IMR-90 (cell line): Measurements from ENCODE around the gene SH3RF2. TPM values are rescaled to one million over a fixed set of nuclear protein-coding genes. Genes with fewer than 3 reads are reported as not detected.

ENCODE experiments used
- ATAC-seq: fragments of 200-7000 bp; cut with Tn5 transposase; 2 replicates; pipeline ENCODE4 v1.9.1; 2020; ENCODE audit warnings: low read depth, mild to moderate bottlenecking, moderate library complexity
- BruUV-seq: library from RNA; stranded (reverse); fragments of 400-500 nt; replicated peaks from 2 replicates; lab custom pipeline; 2021; lab: Mats Ljungman, UMichigan
- CTCF ChIA-PET: fragments of 300-600 bp; formaldehyde crosslinking; extraction: SDS; loops from one replicate; lab custom pipeline; 2021; ENCODE audit warnings: antibody characterized with exemption; lab: Yijun Ruan, JAX
- POLR2A ChIA-PET: fragments of 300-600 bp; sonication (Branson Sonifier 250); formaldehyde crosslinking; loops from one replicate; lab custom pipeline; 2022; ENCODE audit warnings: antibody characterized with exemption; ENCODE audit not compliant: unreplicated experiment; lab: Charles Lee
- DNase-seq: peaks from one replicate; pipeline ENCODE4 v3.0.0; 2013
- H2AFZ ChIP-seq: replicated peaks from 2 replicates; pipeline ENCODE3; 2013; ENCODE audit warnings: low read length, mild to moderate bottlenecking; ENCODE audit not compliant: poor library complexity
- H2AK5ac ChIP-seq: 2 replicates; pipeline ENCODE4 v1.6.1; 2013; ENCODE audit warnings: low read depth, low read length, inconsistent platforms
- H2AK9ac ChIP-seq: replicated peaks from 2 replicates; pipeline ENCODE3; 2013; ENCODE audit warnings: mild to moderate bottlenecking, low read depth, low read length, moderate library complexity; ENCODE audit not compliant: poor library complexity
- H2BK120ac ChIP-seq: 2 replicates; pipeline ENCODE4 v1.6.1; 2013; ENCODE audit warnings: low read depth, low read length, inconsistent platforms
- H2BK15ac ChIP-seq: 3 replicates; pipeline ENCODE4 v1.6.1; 2013; ENCODE audit warnings: low read depth, low read length, inconsistent platforms
- H2BK20ac ChIP-seq: 2 replicates; pipeline ENCODE4 v1.6.1; 2013; ENCODE audit warnings: low read depth, mild to moderate bottlenecking, inconsistent platforms, low read length, moderate library complexity
- H2BK5ac ChIP-seq: 2 replicates; pipeline ENCODE4 v1.6.1; 2013; ENCODE audit warnings: mild to moderate bottlenecking, low read depth, low read length, inconsistent platforms; ENCODE audit not compliant: poor library complexity, severe bottlenecking
- H3K14ac ChIP-seq: replicated peaks from 2 replicates; pipeline ENCODE4 v1.6.1; 2013; ENCODE audit warnings: low read depth, low read length, inconsistent platforms
- H3K18ac ChIP-seq: 2 replicates; pipeline ENCODE4 v1.6.1; 2013; ENCODE audit warnings: low read depth, low read length, control low read depth
- H3K23ac ChIP-seq: 2 replicates; pipeline ENCODE4 v1.6.1; 2013; ENCODE audit warnings: low read depth, low read length, inconsistent platforms
- H3K27ac ChIP-seq: 2 replicates; pipeline ENCODE4 v1.5.1; 2013; ENCODE audit warnings: mild to moderate bottlenecking, control low read depth, low read length; ENCODE audit not compliant: insufficient read depth
- H3K27me3 ChIP-seq: 2 replicates; pipeline ENCODE4 v1.6.1; 2013; ENCODE audit warnings: low read length; ENCODE audit not compliant: control insufficient read depth, insufficient read depth
- H3K36me3 ChIP-seq: 2 replicates; pipeline ENCODE4 v1.6.1; 2013; ENCODE audit warnings: low read length, mixed read lengths; ENCODE audit not compliant: control insufficient read depth, insufficient read depth
- H3K4ac ChIP-seq: 2 replicates; pipeline ENCODE4 v1.6.1; 2013; ENCODE audit warnings: low read depth, low read length, inconsistent platforms
- H3K4me1 ChIP-seq: 2 replicates; pipeline ENCODE4 v1.6.1; 2013; ENCODE audit warnings: low read length, mixed read lengths; ENCODE audit not compliant: control insufficient read depth, insufficient read depth
- H3K4me2 ChIP-seq: 2 replicates; pipeline ENCODE4 v1.6.1; 2013; ENCODE audit warnings: low read depth, mild to moderate bottlenecking, control low read depth, low read length, moderate library complexity
- H3K4me3 ChIP-seq: 2 replicates; pipeline ENCODE4 v1.5.1; 2013; ENCODE audit warnings: low read depth, mild to moderate bottlenecking, control low read depth, low read length, moderate library complexity; ENCODE audit not compliant: insufficient read depth
- H3K56ac ChIP-seq: 2 replicates; pipeline ENCODE4 v1.6.1; 2013; ENCODE audit warnings: low read length, inconsistent platforms; ENCODE audit not compliant: insufficient read depth; ENCODE audit errors: extremely low read depth
- H3K79me1 ChIP-seq, 2 experiments: 2 replicates each; pipeline ENCODE4 v1.6.1; 2013; ENCODE audit warnings: low read length in 2 of 2, inconsistent platforms in 1 of 2, low read depth in 1 of 2
- H3K9ac ChIP-seq: 2 replicates; pipeline ENCODE4 v1.6.1; 2013; ENCODE audit warnings: low read depth, low read length, control low read depth
- H3K9me1 ChIP-seq: 2 replicates; pipeline ENCODE4 v1.6.1; 2013; ENCODE audit warnings: low read length, inconsistent platforms; ENCODE audit not compliant: insufficient read depth
- H3K9me3 ChIP-seq: 2 replicates; pipeline ENCODE4 v1.6.1; 2013; ENCODE audit warnings: low read length; ENCODE audit not compliant: control insufficient read depth, insufficient read depth
- H4K20me1 ChIP-seq: 2 replicates; pipeline ENCODE4 v1.6.1; 2013; ENCODE audit warnings: low read length, inconsistent platforms; ENCODE audit not compliant: insufficient read depth
- H4K5ac ChIP-seq: 2 replicates; pipeline ENCODE4 v1.6.1; 2013; ENCODE audit warnings: mild to moderate bottlenecking, low read depth, low read length, control low read depth
- H4K8ac ChIP-seq, 2 experiments: 2 replicates each; pipeline ENCODE4 v1.6.1; 2013; ENCODE audit warnings: low read depth in 2 of 2, low read length in 2 of 2, control low read depth in 1 of 2, inconsistent platforms in 1 of 2
- H4K91ac ChIP-seq: 2 replicates; pipeline ENCODE4 v1.6.1; 2013; ENCODE audit warnings: low read depth, low read length, inconsistent platforms; ENCODE audit not compliant: insufficient read depth
- FOS ChIP-seq: fragments of 150-350 bp; IDR thresholded peaks from 2 replicates; pipeline ENCODE4 v1.6.1; 2016; ENCODE audit warnings: low read depth, low read length
- MAZ ChIP-seq: IDR thresholded peaks from 2 replicates; pipeline ENCODE4 v1.6.1; 2012; ENCODE audit warnings: low read depth, mild to moderate bottlenecking, low read length, improper control_type of control experiment, moderate library complexity, borderline replicate concordance
- NFE2L2 ChIP-seq: fragments of 150-350 bp; IDR thresholded peaks from 2 replicates; pipeline ENCODE4 v1.6.1; 2016; ENCODE audit warnings: low read depth, mild to moderate bottlenecking, low read length
- POLR2A ChIP-seq: IDR thresholded peaks from 2 replicates; pipeline ENCODE4 v1.6.1; 2012; ENCODE audit warnings: mild to moderate bottlenecking, low read depth, low read length
- RAD21 ChIP-seq: IDR thresholded peaks from 2 replicates; pipeline ENCODE4 v1.6.1; 2012; ENCODE audit warnings: low read length, improper control_type of control experiment
- SMC3 ChIP-seq: fragments of 150-350 bp; IDR thresholded peaks from 2 replicates; pipeline ENCODE4 v1.6.1; 2016; ENCODE audit warnings: low read depth, mild to moderate bottlenecking, antibody characterized with exemption, low read length, moderate library complexity
- WGBS, 2 experiments: methylation state at CpG; one replicate each; pipeline versions ENCODE4 v1.1.5 to v1.1.7; 2013; ENCODE audit warnings: missing lambda C conversion rate in 2 of 2; ENCODE audit not compliant: insufficient read length in 1 of 2; ENCODE audit errors: extremely low coverage in 2 of 2; 5-methylcytosine and 5-hydroxymethylcytosine counted together
- dilution Hi-C: fragments of 300-500 bp; cut with HindIII; formaldehyde crosslinking; loops from one replicate; pipeline ENCODE4 v1.14.3; 2018; ENCODE audit warnings: low sequenced_read_pairs; ENCODE audit not compliant: unreplicated experiment
- in situ Hi-C: fragments of 300-500 bp; cut with MboI; formaldehyde crosslinking; loops from 3 replicates; pipeline ENCODE4 v1.14.3; 2019; ENCODE audit warnings: low sequenced_read_pairs, inconsistent platforms, mixed read lengths
- intact Hi-C: fragments of 100-400 bp; cut with micrococcal nuclease; formaldehyde crosslinking; loops from 2 replicates; pipeline ENCODE4 v1.10.0; 2022
- polyA plus RNA-seq, 3 experiments: library from polyadenylated mRNA; depleted of rRNA; stranded (reverse); fragments of >200 nt; gene quantifications; 2 replicates each; pipeline ENCODE4 v1.2.3, GENCODE V29; 2012; ENCODE audit warnings: low replicate concordance in 1 of 3
- total RNA-seq: library from RNA; depleted of rRNA; stranded (reverse); fragments of >200 nt; gene quantifications from 2 replicates; pipeline ENCODE4 v1.2.3, GENCODE V29; 2012
- TF ChIP-seq, protein P1 (sequence below): conservative IDR thresholded peaks from 2 replicates; pipeline ENCODE4 v1.5.1; 2012; ENCODE audit warnings: mild to moderate bottlenecking, low read depth, low read length, improper control_type of control experiment
- TF ChIP-seq, protein P2 (sequence below): fragments of 150-350 bp; IDR thresholded peaks from 2 replicates; pipeline ENCODE4 v1.6.1; 2017; ENCODE audit warnings: mild to moderate bottlenecking, antibody characterized with exemption, low read length, low read depth

SH3RF2 gene
- total and polyA plus RNA-seq, 2 of the 4 experiments (the other 2 are of a cell fraction): 1.3 to 1.7 TPM

- no peak overlapping the region for H2BK20ac ChIP-seq
- H3K4ac ChIP-seq: no peak overlapping the region
- H4K8ac ChIP-seq: no peak overlapping the region
- no peak overlapping the region for H3K4me2 ChIP-seq
- DNase-seq (no peak), ATAC-seq (no peak)
- no peak overlapping the region for H3K4me3 ChIP-seq
- H3K27me3 ChIP-seq: peaks cover 7% of the 10 kb centered on the region; the same call in 1 of the 2 replicates
- no peak overlapping the region for H2AK5ac ChIP-seq
- no peaks in the 10 kb centered on the region for H3K36me3 ChIP-seq
- no peak overlapping the region for H2AFZ ChIP-seq
- no peak overlapping the region for H2BK120ac ChIP-seq
- in situ Hi-C loops (loop anchor here (10.0 kb wide), 3 partner anchors 225 to 1855 kb away; partner anchors contain the start of gene PRELID2), intact Hi-C loops (no loop called here), dilution Hi-C loops (no loop called here)
- no peak overlapping the region for H3K56ac ChIP-seq
- H2BK5ac ChIP-seq: no peak overlapping the region
- no peak overlapping the region for H3K18ac ChIP-seq
- ChIA-PET POLR2A (no interaction called here), CTCF (interaction anchor here (0.6 kb wide), 2 partner anchors 8 to 153 kb away, joined by 3 to 7 read pairs; no protein-coding TSS in a partner anchor)
- no peak overlapping the region for H4K91ac ChIP-seq
- H3K23ac ChIP-seq: no peak overlapping the region
- H3K27ac ChIP-seq: no peak overlapping the region
- H3K9ac ChIP-seq: no peak overlapping the region
- TF ChIP-seq, protein P1, sequence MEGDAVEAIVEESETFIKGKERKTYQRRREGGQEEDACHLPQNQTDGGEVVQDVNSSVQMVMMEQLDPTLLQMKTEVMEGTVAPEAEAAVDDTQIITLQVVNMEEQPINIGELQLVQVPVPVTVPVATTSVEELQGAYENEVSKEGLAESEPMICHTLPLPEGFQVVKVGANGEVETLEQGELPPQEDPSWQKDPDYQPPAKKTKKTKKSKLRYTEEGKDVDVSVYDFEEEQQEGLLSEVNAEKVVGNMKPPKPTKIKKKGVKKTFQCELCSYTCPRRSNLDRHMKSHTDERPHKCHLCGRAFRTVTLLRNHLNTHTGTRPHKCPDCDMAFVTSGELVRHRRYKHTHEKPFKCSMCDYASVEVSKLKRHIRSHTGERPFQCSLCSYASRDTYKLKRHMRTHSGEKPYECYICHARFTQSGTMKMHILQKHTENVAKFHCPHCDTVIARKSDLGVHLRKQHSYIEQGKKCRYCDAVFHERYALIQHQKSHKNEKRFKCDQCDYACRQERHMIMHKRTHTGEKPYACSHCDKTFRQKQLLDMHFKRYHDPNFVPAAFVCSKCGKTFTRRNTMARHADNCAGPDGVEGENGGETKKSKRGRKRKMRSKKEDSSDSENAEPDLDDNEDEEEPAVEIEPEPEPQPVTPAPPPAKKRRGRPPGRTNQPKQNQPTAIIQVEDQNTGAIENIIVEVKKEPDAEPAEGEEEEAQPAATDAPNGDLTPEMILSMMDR: no peak
- TF ChIP-seq RAD21 (no peak), SMC3 (no peak), POLR2A (no peak), FOS (no peak), MAZ (no peak), NFE2L2 (no peak)
- TF ChIP-seq, protein P2, sequence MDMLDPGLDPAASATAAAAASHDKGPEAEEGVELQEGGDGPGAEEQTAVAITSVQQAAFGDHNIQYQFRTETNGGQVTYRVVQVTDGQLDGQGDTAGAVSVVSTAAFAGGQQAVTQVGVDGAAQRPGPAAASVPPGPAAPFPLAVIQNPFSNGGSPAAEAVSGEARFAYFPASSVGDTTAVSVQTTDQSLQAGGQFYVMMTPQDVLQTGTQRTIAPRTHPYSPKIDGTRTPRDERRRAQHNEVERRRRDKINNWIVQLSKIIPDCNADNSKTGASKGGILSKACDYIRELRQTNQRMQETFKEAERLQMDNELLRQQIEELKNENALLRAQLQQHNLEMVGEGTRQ: no peak
- no peak overlapping the region for H4K5ac ChIP-seq
- H3K14ac ChIP-seq: no peak overlapping the region
- no peaks in the 10 kb centered on the region for H3K9me3 ChIP-seq
- no TSS peak for BruUV-seq
- H3K79me1 ChIP-seq: no peaks in the 10 kb centered on the region
- no peaks in the 10 kb centered on the region for H3K4me1 ChIP-seq
- 98% methylated on average over 6 of the region's 22 CpGs; no CpG with 5 or more reads in 1 of the 2 experiments for WGBS, 2 experiments
- no peaks in the 10 kb centered on the region for H3K9me1 ChIP-seq
- H2AK9ac ChIP-seq: no peak overlapping the region
- no peaks in the 10 kb centered on the region for H4K20me1 ChIP-seq
- no peak overlapping the region for H2BK15ac ChIP-seq
Observed at GRCh38 chr5:146059460-146060220, 123.3 kb downstream of the SH3RF2 start.
